HG03442 (cell line): Measurements from ENCODE around the gene NUP214.
"Not testable (repeated sequence)": the region's sequence is repeated elsewhere in the genome, so short reads cannot be mapped to it uniquely, and the experiment has no call there.

Source experiments
- ATAC-seq: cut with Tn5 transposase; IDR thresholded peaks from one replicate; pipeline ENCODE4 v1.9.1; 2021; ENCODE audit warnings: mild to moderate bottlenecking, moderate library complexity; ENCODE audit not compliant: unreplicated experiment

The NUP214 gene

DNA sequence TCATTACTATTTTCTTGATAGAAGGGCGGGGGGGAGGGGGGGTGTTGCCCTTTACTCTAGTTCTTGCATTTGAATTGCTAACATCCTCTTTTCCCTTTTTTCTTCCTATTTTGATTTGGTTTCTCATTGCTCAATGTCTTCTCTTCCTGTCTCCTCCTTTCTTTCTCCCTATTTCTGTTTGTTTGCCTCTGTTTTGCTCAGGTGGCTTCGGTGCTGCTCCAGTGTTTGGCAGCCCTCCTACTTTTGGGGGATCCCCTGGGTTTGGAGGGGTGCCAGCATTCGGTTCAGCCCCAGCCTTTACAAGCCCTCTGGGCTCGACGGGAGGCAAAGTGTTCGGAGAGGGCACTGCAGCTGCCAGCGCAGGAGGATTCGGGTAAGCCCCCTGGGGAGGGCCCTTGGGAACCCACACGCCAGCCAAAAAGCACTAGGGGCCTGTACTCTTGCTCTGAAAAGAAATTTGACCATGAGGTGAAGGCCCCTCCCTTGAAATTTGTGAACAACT is 102.6 kb downstream of the NUP214 start:
- no peak for ATAC-seq

DNA sequence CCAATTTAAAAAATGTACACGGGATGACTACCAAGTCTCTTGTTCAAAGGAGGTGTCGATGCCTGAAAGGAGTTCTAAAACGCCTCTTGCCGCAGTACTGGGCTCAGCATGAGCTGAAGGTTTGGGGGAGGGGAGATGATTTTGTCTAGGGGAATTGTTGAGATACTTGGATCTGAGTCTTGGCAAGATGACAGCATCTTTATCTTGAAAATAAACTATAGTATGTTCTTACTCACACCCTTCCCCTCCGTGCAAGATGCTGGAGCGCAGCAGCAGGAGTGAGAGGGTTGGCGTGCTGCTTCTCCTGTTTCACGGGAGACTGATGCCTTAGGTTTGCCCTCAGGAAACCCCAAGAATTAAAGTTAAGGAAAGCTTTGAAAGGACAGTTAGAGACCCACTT is 103.6 kb downstream of the NUP214 start:
- no peak for ATAC-seq

DNA sequence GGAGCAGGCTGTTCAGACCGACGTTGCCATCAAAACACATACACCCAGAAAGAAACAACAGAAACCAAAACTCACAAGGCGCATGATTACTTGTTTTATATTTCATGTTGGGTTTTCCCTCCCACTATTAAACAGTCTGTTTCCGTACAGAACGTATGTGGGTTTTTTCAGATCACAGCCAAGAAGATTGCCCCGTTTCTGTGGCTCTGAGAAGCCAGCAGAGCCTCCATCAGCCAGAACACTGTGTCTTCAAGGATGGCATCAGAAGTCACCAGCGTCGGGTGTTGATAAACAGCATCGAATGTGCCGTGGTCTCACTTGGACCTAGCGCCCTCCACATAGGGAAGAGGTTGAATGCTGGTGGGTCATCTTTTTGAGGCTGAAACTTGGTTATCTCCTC is 108.2 kb downstream of the NUP214 start:
- no peak for ATAC-seq

- ATAC-seq, result no peak
Measured at GRCh38 chr9:131233995-131234394, 108.6 kb downstream of the NUP214 start.

DNA sequence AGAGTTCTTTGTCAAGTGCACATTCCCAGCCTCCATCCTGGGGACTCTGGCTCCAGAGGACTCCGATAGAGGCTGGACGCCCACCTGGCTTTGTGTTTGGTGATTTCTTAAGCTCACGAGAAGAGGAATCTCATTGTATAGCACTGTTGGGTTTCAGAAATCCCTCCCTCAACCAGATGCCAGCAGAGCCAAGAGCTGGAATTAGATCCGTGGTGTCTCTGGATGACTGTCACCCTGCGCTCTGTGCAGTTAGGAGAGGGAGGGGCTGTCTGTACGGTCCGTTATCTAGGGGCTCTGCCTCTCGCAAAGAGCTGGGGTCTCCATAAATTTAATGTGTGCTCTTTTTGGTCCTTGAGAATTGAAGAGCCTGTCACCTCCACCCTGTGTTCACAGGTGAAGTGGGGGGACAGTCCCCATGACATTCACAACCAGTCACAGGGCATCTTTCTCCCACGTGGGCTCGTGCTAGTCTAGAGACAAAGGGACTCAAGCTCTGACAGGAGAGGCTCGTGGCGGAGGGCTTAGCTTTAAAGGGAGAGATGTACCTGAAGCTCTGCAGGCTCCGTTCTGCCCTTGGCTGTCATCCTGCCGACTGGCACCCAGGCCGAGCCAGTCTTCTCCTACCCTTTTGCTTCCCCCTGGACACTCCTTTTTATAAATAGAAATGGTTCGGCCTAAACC is 109.6 kb downstream of the NUP214 start:
- no peak for ATAC-seq

GRCh38 chr9:131235480-131235851 is 110.1 kb downstream of the NUP214 start:
- ATAC-seq, result no peak

DNA sequence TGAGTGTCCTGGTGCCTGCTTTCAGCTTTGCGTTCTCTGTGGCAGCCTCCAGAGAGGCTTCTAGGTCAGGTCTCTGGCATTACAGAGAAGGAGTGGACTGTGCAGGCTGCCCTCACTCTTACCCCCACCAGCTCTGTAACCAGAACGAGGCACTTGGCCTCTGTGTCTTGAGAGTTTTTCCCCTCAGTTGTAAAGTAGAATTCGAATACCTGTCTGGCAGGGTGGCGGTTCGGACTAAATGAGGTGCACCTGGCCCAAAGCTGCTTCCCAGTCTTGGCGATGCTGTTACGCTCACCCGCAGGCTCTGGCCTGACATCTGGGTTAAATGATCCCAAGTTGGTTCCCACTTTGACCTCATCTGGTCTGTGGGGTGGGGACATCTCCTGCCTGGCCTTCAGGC is 110.8 kb downstream of the NUP214 start:
- no peak for ATAC-seq

DNA sequence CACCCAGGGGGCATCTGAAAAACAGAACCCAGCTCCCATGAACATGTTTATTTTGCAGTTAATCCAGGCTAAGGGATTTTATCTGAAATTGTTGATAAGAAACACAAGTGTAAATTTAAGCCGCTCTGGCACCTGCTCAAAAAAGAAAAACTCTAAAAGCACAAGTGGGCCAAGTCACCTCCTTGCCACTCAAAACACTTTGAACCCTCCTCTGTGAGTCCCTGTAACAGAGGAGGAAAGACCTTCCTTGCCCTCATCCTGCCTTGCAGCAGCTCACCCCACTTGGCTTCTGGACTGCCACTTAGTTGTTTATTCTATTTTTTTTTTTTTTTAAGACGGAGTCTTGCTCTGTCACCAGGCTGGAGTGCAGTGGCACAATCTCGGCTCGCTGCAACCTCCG is 111.4 kb downstream of the NUP214 start:
- ATAC-seq, result no peak

GRCh38 chr9:131237291-131237690 is 111.9 kb downstream of the NUP214 start:
- no peak for ATAC-seq

GRCh38 chr9:131237931-131238401 is 112.6 kb downstream of the NUP214 start:
- ATAC-seq, result peak; percentile 83

GRCh38 chr9:131238402-131239021 is 113.1 kb downstream of the NUP214 start:
- no peak for ATAC-seq

DNA sequence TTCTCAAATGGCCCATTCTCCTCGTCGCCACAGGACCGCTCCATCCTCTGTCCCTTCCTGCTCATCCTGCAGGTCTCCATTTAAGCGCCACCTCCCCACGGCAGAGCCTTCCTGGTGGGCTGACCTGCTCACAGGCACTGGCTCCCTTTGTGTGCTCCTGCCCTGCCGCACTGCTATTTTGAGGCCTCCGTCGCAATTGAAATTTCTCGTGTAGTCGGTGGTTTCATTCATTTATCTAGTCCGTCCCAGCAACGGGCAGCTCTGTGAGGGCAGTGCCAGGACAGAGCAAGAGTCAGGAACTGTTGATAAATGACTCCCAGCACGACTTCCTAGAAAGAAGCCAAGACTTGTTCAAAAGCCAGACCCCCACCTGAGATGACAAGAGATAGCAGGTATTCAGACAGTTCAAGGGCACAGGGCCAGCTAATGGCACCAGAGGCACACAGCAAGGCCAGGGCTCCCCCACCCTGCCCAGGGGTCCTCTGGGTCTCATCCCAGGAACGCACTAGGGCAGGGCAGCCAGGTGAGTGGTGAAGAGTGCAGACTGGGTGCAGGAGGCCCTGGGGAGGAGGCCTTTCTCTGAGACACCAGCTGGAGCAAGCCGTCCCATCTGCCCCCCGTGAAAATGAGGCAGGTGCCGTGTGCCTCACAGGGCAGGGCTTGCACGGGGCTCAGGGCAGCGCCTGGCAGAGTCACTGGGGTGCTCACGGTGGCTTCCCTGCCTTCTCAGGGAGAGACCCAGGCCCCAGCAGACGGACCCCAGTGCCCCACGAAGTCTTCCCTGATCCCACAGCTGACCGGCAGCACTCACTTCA is 114.0 kb downstream of the NUP214 start:
- ATAC-seq, result no peak

GRCh38 chr9:131240047-131240921 is 114.9 kb downstream of the NUP214 start:
- ATAC-seq, result no peak

- ATAC-seq, result not testable (repeated sequence)
Measured at GRCh38 chr9:131244331-131244730, 118.9 kb downstream of the NUP214 start.

GRCh38 chr9:131246618-131247017 is 121.2 kb downstream of the NUP214 start:
- ATAC-seq, result no peak

GRCh38 chr9:131252120-131252519 is 126.7 kb downstream of the NUP214 start:
- ATAC-seq, result no peak

GRCh38 chr9:131253891-131254491 is 128.6 kb downstream of the NUP214 start:
- no peak for ATAC-seq

DNA sequence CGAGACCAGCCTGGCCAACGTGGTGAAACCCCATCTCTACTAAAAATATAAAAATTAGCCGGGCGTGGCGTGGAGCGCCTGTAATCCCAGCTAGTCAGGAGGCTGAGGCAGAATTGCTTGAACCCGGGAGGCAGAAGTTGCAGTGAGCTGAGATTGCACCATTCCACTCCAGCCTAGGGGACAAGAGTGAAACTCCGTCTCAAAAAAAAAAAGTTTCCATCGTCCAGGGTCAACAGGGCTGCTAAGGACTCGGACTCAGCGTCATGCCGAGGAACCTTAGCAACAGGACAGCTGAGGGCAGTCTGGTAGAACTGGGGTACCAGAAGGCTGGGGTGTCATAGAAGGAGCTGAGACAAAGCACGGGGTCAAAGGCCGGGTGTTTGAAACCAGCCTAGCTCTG is 129.2 kb downstream of the NUP214 start:
- no peak for ATAC-seq

GRCh38 chr9:131255676-131256197 is 130.4 kb downstream of the NUP214 start:
- no peak for ATAC-seq
